ENCODE results near the gene ANKRD27.

ANKRD27 gene

GRCh38 chr19:32558607-32559228 lies 116.3 kb downstream of the ANKRD27 start:
- no peak for DNase-seq (ENCODE audit: low read depth in 2 of 3, low spot score in 2 of 3)

DNA sequence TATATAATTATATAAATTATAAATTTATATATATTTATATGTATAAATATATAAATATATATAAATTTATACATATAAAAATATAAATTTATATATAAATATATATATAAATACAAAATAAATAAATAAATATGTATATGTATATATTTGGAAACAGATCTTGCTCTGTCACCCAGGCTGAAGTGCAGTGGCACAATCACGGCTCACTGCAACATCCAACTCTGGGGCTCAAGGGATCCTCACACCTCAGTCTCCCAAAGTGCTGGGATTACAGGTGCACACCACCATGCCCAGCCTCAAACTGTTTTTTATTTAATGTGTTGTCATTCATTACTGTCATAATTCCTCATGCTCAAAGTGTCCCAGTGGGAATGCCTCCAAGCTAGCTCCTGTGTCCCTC lies 119.2 kb downstream of the ANKRD27 start:
- no peak for DNase-seq (ENCODE audit: low read depth in 2 of 3, low spot score in 2 of 3)

- DNase-seq (ENCODE audit: low read depth in 2 of 3, low spot score in 2 of 3): no peak
Measured at GRCh38 chr19:32550666-32551065, 124.3 kb downstream of the ANKRD27 start.
